SIG-M5 treated with dmso at 0.1 percent for 504 hours (cell line): ENCODE results near the gene GABRB1.

Experiments
- DNase-seq: peaks from one replicate; lab custom pipeline; 2025; ENCODE audit not compliant: unreplicated experiment; lab: John Stamatoyannopoulos, UW

GABRB1 gene

GRCh38 chr4:47463235-47463956 lies 432.0 kb downstream of the GABRB1 start, which contains the start of gene COMMD8:
Gene COMMD8 (minus strand): TSS chr4:47463702. CDS start chr4:47463651, 51 bp downstream.
- DNase-seq = peak; percentile 92

GRCh38 chr4:47465004-47465403 lies 433.6 kb downstream of the GABRB1 start:
- DNase-seq = peak; percentile 44

GRCh38 chr4:47466056-47466785 lies 434.9 kb downstream of the GABRB1 start:
- DNase-seq = no peak

- DNase-seq = no peak
Measured at GRCh38 chr4:47468706-47469365, 437.5 kb downstream of the GABRB1 start.

- DNase-seq = no peak
Measured at GRCh38 chr4:47469951-47470350, 438.6 kb downstream of the GABRB1 start.

- no peak for DNase-seq
Measured at GRCh38 chr4:47471064-47471463, 439.7 kb downstream of the GABRB1 start.

GRCh38 chr4:47471591-47471990 lies 440.2 kb downstream of the GABRB1 start:
- no peak for DNase-seq

GRCh38 chr4:47473141-47473750 lies 441.9 kb downstream of the GABRB1 start:
- no peak for DNase-seq

- no peak for DNase-seq
Measured at GRCh38 chr4:47474799-47475198, 443.4 kb downstream of the GABRB1 start.

- no peak for DNase-seq
Measured at GRCh38 chr4:47475411-47475810, 444.0 kb downstream of the GABRB1 start.
